HG03558 (cell line): ENCODE data around the gene FGF19.

Experiments used
- ATAC-seq: cut with Tn5 transposase; IDR thresholded peaks from one replicate; pipeline ENCODE4 v1.9.1; 2021; ENCODE audit warnings: moderate number of reproducible peaks; ENCODE audit not compliant: unreplicated experiment; ENCODE audit errors: extremely low read depth

FGF19 gene

GRCh38 chr11:69703768-69704507, at the start of gene FGF19:
TSS of gene FGF19 (minus strand) at chr11:69704022. CDS start at chr11:69703876, 146 bp downstream.
- ATAC-seq, result no peak

GRCh38 chr11:69752890-69753289, 49.1 kb upstream of the FGF19 start:
- no peak for ATAC-seq

DNA sequence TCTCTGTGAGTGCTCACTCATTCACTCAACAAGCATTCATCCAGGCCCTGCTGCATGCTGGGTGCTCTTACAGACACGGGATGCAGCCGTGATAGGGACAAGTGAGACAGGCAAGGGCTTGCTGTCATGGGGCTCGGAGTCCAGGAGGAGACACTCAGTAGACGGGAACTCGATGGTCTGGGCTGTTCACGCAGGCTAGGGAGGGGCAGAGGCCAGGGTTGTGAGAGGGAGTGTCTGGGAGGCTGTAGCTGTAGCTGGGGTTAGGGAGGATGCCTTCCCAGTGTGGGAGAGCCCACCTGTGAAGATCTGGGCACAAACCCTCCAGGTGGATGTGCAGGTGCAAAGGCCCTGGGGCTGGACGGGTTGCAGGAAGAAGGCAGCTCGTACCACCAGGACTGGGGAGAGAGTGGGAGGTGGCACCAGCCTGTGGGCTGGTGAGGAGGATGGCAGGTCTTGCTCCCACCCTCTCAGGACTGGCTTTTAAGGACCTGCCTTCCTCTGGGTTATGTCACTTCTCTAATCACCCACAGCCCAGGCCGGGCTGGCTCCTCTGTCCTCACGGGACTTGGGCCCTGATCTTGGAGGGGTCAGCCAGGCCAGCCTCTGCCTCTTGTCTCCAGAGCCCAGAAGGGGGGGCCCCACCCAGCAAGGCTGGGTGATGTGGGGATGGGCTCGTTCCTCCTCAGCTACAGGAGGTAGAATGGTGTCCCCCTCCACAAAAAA, 47.2 kb upstream of the FGF19 start:
- no peak for ATAC-seq

GRCh38 chr11:69750108-69750850, 46.5 kb upstream of the FGF19 start:
- no peak for ATAC-seq

DNA sequence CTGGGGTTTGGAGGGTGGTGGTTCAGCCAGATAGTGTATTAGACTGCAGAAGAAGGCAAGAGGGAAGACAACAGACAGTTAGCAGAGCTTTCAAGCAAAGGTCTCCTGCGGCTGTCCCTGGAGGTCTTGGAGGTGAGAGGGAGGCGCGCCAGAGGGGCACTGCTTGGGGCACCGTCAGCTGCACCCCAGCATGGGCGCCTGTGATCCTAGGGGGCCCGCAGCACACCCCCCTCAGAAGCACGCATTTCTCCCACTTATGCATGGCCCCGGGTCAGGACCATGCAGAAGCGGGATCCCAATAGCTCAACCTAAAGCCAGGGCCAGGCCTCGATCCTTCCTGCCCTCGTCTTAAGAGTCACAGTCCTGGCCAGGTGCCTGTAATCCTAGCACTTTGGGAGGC, 44.8 kb upstream of the FGF19 start:
- no peak for ATAC-seq

DNA sequence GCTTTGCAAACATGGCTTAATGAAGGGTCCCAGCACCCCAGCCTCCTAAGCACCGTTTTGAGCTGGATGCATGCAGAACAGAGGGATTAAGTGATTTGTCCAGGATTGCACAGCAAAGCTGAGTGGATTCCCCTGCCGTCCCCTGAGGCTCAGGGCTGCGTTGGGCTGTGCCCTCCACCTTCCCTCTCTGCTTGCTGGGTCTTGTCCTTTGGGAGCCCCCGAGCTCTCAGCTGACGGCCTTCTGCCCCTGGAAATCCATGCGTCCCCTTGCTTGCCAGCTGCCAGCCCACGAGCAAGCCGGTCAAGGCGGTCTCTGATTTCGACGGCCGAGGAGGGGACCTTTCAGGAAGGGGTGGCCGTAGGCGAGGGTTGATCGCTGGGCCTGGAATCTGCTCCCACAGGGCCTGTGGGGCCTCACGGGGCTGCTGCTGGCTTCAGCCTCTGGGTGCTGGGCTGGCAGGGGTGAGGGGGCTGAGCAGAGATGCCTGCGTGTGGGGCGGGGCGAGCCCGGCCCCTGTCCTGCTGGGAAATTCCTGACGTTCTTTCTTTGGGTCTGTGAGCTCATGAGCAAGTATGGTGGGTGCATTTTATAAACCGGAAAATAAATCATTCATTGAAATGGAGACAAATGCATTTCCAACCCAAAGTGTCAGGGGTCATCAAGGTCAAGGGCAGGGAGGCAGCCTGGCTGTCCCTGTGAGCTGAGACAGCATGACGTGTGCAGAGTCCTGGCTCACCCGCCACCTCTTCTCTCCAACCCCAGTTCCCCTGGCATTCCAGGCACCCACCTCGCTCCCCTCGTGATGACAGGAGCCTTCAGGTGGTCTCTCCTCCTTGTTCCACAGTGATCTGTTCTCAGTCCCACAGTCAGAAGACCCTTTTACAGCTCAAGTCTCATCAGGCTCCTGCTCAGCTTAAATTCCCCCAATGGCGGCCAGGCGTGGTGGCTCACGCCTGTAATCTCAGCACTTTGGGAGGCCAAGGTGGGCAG, 43.2 kb upstream of the FGF19 start:
- ATAC-seq, result no peak

- ATAC-seq, result no peak
Measured at GRCh38 chr11:69746140-69746539, 42.3 kb upstream of the FGF19 start.

- no peak for ATAC-seq
Measured at GRCh38 chr11:69745201-69745600, 41.4 kb upstream of the FGF19 start.

DNA sequence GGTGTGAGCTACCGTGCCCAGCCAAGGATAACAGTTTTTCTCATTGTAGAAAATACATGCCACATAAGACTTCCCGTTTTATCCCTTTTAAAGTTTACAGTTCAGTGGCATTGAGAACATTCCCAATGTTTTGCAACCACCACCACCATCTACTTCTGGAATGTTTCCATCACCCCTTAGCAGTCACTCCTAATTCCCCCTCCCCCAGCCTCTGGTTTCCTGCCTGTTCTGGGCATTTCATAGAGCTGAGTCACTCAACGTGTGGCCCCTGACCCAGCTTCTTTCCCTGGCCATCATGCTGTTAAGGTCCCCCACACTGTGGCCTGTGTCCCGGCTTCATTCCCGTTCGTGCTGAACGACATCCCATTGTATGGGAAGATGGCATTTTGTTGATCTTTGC, 40.6 kb upstream of the FGF19 start:
- no peak for ATAC-seq

- no peak for ATAC-seq
Measured at GRCh38 chr11:69734841-69735240, 31.0 kb upstream of the FGF19 start.

DNA sequence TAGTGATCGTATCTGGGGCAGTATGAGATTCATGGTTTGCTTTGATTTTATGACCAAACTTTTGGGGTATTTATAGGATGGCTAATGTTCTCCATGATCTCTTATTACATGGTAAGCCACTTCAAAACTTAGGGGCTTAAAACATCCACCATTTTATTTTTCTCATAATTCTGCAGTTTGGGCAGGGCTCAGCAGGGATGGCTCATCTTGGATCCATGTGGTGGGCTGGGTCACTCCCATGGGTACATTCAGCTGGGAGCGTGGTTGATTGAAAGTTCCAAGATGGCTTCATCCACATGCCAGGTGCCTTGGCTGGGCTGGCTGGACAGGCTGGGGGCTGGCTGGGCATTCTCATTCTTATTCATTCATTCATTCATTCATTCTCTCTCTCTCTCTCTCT, 30.5 kb upstream of the FGF19 start:
- ATAC-seq, result no peak

DNA sequence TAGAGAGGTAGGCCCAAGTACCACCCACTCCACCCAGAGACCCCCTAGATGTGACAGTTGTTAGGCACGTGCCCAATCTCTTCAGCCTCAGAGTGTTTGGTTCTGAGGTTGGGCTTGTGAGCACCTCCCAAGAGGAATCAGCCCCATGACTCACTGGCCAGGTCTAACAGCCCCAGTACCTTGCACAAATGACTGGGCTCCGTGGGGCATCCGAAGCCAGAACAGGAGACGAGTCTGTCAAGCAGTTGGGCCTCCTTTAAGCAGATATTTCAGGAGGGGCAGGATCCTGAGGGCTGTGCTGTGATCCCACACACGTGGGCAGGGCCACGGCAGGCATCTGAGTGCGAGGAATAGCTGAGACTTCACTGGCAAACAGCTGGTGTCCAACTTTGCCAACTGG, 29.1 kb upstream of the FGF19 start:
- ATAC-seq, result no peak

DNA sequence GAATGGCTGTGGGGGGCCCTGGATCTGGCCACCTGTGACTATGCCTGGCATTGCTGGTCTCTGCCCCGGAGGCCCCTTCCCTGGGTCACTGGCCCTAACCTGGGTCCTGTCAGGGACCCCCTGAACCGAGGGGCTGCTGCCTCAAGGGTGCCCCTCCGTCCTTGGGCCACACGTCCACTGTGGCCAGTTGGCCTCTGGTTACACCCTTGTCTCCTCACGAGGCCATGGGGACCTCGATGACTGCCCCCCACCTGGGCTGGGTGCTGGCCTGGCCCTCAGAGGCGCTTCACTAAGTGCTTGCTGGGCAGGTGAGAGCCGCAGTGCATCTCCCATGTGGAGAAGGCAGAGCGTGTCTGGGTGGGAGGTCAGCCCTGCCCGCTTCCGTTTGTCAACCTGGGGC, 27.3 kb upstream of the FGF19 start:
- no peak for ATAC-seq

DNA sequence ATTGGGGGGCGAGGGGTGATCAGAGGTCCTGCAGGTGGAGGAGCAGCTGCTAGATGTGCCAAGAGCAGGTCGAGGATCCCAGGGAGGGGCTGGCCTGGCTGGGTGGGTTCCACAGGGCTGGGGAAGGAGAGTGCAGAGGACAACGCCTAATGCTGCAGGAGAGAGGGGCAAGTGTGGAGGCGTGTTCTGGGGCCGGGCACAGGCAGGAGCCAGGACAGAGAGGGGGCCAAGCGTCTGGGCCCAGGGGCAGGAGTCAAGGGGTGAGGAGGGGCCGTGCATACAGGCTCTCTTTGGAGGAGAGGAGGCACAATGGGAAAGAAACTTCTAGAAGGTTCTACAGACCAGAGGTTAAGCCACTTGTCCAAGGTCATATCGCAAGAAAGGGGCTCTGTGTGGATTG, 26.7 kb upstream of the FGF19 start:
- ATAC-seq, result no peak

GRCh38 chr11:69729252-69729651, 25.4 kb upstream of the FGF19 start:
- no peak for ATAC-seq

- no peak for ATAC-seq
Measured at GRCh38 chr11:69727266-69727665, 23.4 kb upstream of the FGF19 start.

GRCh38 chr11:69726481-69726880, 22.7 kb upstream of the FGF19 start:
- ATAC-seq, result no peak

GRCh38 chr11:69726019-69726418, 22.2 kb upstream of the FGF19 start:
- ATAC-seq, result no peak

- no peak for ATAC-seq
Measured at GRCh38 chr11:69721745-69722144, 17.9 kb upstream of the FGF19 start.

GRCh38 chr11:69721106-69721505, 17.3 kb upstream of the FGF19 start:
- ATAC-seq, result no peak
